Retina (tissue), 1 donor: Measurements from ENCODE around the gene ANXA6.
"Not testable (repeated sequence)": the region's sequence is repeated elsewhere in the genome, so short reads cannot be mapped to it uniquely, and the experiment has no call there.

Experiments used
- DNase-seq: peaks from one replicate; pipeline ENCODE4 v3.0.0-alpha.2; 2016

The ANXA6 gene

GRCh38 chr5:151157426-151158286 lies at the start of gene ANXA6:
Gene ANXA6, minus strand, starts transcription at chr5:151157779. Its CDS starts 9,878 bp downstream, at chr5:151147901.
- peak; percentile 94 for DNase-seq

GRCh38 chr5:151205411-151205810 lies 47.8 kb upstream of the ANXA6 start:
- no peak for DNase-seq

GRCh38 chr5:151204051-151204450 lies 46.5 kb upstream of the ANXA6 start:
- DNase-seq = no peak

- no peak for DNase-seq
Observed at GRCh38 chr5:151202381-151203139, 45.0 kb upstream of the ANXA6 start.

- DNase-seq = no peak
Observed at GRCh38 chr5:151200913-151201595, 43.5 kb upstream of the ANXA6 start.

- no peak for DNase-seq
Observed at GRCh38 chr5:151199581-151200185, 42.1 kb upstream of the ANXA6 start.

GRCh38 chr5:151198861-151199260 lies 41.3 kb upstream of the ANXA6 start:
- DNase-seq = no peak

GRCh38 chr5:151197291-151197600 lies 39.7 kb upstream of the ANXA6 start:
- not testable (repeated sequence) for DNase-seq

GRCh38 chr5:151196556-151197290 lies 39.1 kb upstream of the ANXA6 start:
- DNase-seq = no peak

- DNase-seq = no peak
Observed at GRCh38 chr5:151195622-151196021, 38.0 kb upstream of the ANXA6 start.

GRCh38 chr5:151192626-151193025 lies 35.0 kb upstream of the ANXA6 start:
- DNase-seq = no peak

- no peak for DNase-seq
Observed at GRCh38 chr5:151191661-151192060, 34.1 kb upstream of the ANXA6 start.

GRCh38 chr5:151189151-151189550 lies 31.6 kb upstream of the ANXA6 start:
- no peak for DNase-seq

GRCh38 chr5:151186538-151186937 lies 29.0 kb upstream of the ANXA6 start:
- DNase-seq = no peak

- DNase-seq = no peak
Observed at GRCh38 chr5:151186052-151186451, 28.5 kb upstream of the ANXA6 start.

- no peak for DNase-seq
Observed at GRCh38 chr5:151184316-151185042, 26.9 kb upstream of the ANXA6 start.

- DNase-seq = peak; percentile 39
Observed at GRCh38 chr5:151183456-151184245, 26.1 kb upstream of the ANXA6 start.

- DNase-seq = no peak
Observed at GRCh38 chr5:151182976-151183375, 25.4 kb upstream of the ANXA6 start.

GRCh38 chr5:151182524-151182900 lies 24.9 kb upstream of the ANXA6 start:
- DNase-seq = no peak

GRCh38 chr5:151181818-151182523 lies 24.4 kb upstream of the ANXA6 start:
- DNase-seq = no peak
